Activated T-helper 1 cell treated with Interleukin-2 at 50 U/mL for 16 hours (primary cell): Measurements from ENCODE around the gene PCNX1.

Experiments
- DNase-seq: peaks from one replicate; pipeline ENCODE4 v3.0.0-alpha.2; 2020; ENCODE audit warnings: low read depth

PCNX1 gene

GRCh38 chr14:71086567-71086966 is 179.3 kb downstream of the PCNX1 start:
- DNase-seq = no peak

- DNase-seq = no peak
Observed at GRCh38 chr14:71089971-71090370, 182.7 kb downstream of the PCNX1 start.

GRCh38 chr14:71094722-71095121 is 187.5 kb downstream of the PCNX1 start:
- DNase-seq = no peak

- no peak for DNase-seq
Observed at GRCh38 chr14:71096947-71097346, 189.7 kb downstream of the PCNX1 start.

GRCh38 chr14:71103662-71104484 is 196.6 kb downstream of the PCNX1 start:
- no peak for DNase-seq

GRCh38 chr14:71105177-71105576 is 197.9 kb downstream of the PCNX1 start:
- DNase-seq = no peak

GRCh38 chr14:71107921-71108320 is 200.7 kb downstream of the PCNX1 start:
- no peak for DNase-seq

- no peak for DNase-seq
Observed at GRCh38 chr14:71108398-71109119, 201.3 kb downstream of the PCNX1 start.

- no peak for DNase-seq
Observed at GRCh38 chr14:71113376-71113775, 206.1 kb downstream of the PCNX1 start.

GRCh38 chr14:71114565-71114964 is 207.3 kb downstream of the PCNX1 start:
- no peak for DNase-seq

GRCh38 chr14:71115306-71115705 is 208.0 kb downstream of the PCNX1 start:
- no peak for DNase-seq

GRCh38 chr14:71115821-71116567 is 208.7 kb downstream of the PCNX1 start:
- no peak for DNase-seq

GRCh38 chr14:71116568-71117122 is 209.4 kb downstream of the PCNX1 start:
- DNase-seq = no peak

GRCh38 chr14:71117839-71118743 is 210.8 kb downstream of the PCNX1 start:
- no peak for DNase-seq

GRCh38 chr14:71119075-71119474 is 211.8 kb downstream of the PCNX1 start:
- no peak for DNase-seq

- no peak for DNase-seq
Observed at GRCh38 chr14:71119832-71120231, 212.6 kb downstream of the PCNX1 start.

- no peak for DNase-seq
Observed at GRCh38 chr14:71121001-71121400, 213.7 kb downstream of the PCNX1 start.

- DNase-seq = no peak
Observed at GRCh38 chr14:71121711-71122110, 214.5 kb downstream of the PCNX1 start.

GRCh38 chr14:71122866-71123565 is 215.8 kb downstream of the PCNX1 start:
- no peak for DNase-seq

GRCh38 chr14:71123579-71124135 is 216.4 kb downstream of the PCNX1 start:
- DNase-seq = no peak
